ENCODE results near the gene SHANK2.

The SHANK2 gene

GRCh38 chr11:71218789-71219499 is 33.4 kb downstream of the SHANK2 start:
- no peak for DNase-seq

- no peak for DNase-seq
Measured at GRCh38 chr11:71215425-71215965, 36.9 kb downstream of the SHANK2 start.

- DNase-seq, result no peak
Measured at GRCh38 chr11:71214553-71215424, 37.6 kb downstream of the SHANK2 start.

GRCh38 chr11:71213696-71214552 is 38.5 kb downstream of the SHANK2 start:
- DNase-seq, result no peak

GRCh38 chr11:71212871-71213559 is 39.4 kb downstream of the SHANK2 start:
- DNase-seq, result no peak

- no peak for DNase-seq
Measured at GRCh38 chr11:71211631-71212030, 40.7 kb downstream of the SHANK2 start.

- DNase-seq, result no peak
Measured at GRCh38 chr11:71210861-71211260, 41.5 kb downstream of the SHANK2 start.

- no peak for DNase-seq
Measured at GRCh38 chr11:71209656-71210055, 42.7 kb downstream of the SHANK2 start.

- no peak for DNase-seq
Measured at GRCh38 chr11:71209181-71209580, 43.2 kb downstream of the SHANK2 start.

- no peak for DNase-seq
Measured at GRCh38 chr11:71208011-71208774, 44.2 kb downstream of the SHANK2 start.

- no peak for DNase-seq
Measured at GRCh38 chr11:71207563-71207962, 44.8 kb downstream of the SHANK2 start.

GRCh38 chr11:71206186-71206585 is 46.2 kb downstream of the SHANK2 start:
- no peak for DNase-seq

- no peak for DNase-seq
Measured at GRCh38 chr11:71204748-71205664, 47.4 kb downstream of the SHANK2 start.

- no peak for DNase-seq
Measured at GRCh38 chr11:71204294-71204693, 48.1 kb downstream of the SHANK2 start.

- no peak for DNase-seq
Measured at GRCh38 chr11:71203681-71204080, 48.7 kb downstream of the SHANK2 start.

GRCh38 chr11:71202966-71203365 is 49.4 kb downstream of the SHANK2 start:
- DNase-seq, result no peak

GRCh38 chr11:71202598-71202944 is 49.8 kb downstream of the SHANK2 start:
- no peak for DNase-seq
